ENCODE measurements around the gene IFT81.

DNA sequence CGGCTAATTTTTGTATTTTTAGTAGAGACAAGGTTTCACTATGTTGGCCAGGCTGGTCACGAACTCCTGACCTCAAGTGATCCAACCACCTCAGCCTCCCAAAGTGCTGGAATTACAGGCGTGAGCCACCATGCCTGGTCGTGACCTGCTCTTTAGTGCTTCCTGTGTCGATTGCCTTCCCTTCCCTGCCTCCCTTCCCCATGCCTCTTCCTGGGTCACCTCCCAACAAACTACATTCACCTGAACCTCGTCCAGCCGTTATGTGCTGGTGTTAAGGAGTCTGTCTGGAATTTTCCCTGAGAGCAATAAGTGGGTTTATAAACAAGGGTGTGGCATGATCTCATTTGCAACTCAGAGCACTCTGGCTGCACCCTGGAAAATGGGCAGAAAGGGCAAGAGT, 43.7 kb upstream of the IFT81 start:
- TF ChIP-seq, protein P1, sequence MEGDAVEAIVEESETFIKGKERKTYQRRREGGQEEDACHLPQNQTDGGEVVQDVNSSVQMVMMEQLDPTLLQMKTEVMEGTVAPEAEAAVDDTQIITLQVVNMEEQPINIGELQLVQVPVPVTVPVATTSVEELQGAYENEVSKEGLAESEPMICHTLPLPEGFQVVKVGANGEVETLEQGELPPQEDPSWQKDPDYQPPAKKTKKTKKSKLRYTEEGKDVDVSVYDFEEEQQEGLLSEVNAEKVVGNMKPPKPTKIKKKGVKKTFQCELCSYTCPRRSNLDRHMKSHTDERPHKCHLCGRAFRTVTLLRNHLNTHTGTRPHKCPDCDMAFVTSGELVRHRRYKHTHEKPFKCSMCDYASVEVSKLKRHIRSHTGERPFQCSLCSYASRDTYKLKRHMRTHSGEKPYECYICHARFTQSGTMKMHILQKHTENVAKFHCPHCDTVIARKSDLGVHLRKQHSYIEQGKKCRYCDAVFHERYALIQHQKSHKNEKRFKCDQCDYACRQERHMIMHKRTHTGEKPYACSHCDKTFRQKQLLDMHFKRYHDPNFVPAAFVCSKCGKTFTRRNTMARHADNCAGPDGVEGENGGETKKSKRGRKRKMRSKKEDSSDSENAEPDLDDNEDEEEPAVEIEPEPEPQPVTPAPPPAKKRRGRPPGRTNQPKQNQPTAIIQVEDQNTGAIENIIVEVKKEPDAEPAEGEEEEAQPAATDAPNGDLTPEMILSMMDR (IDR thresholded peaks at IDR 0.05; ENCODE audit: borderline replicate concordance, extremely low read depth, low read length, poor library complexity, severe bottlenecking): no peak
- TF ChIP-seq EZH2 (IDR thresholded peaks at IDR 0.05; ENCODE audit: borderline replicate concordance, low read depth, low read length, severe bottlenecking): no peak

Measured in DND-41 (cell line).